ENCODE data around the gene SLC49A3.

SLC49A3 gene

DNA sequence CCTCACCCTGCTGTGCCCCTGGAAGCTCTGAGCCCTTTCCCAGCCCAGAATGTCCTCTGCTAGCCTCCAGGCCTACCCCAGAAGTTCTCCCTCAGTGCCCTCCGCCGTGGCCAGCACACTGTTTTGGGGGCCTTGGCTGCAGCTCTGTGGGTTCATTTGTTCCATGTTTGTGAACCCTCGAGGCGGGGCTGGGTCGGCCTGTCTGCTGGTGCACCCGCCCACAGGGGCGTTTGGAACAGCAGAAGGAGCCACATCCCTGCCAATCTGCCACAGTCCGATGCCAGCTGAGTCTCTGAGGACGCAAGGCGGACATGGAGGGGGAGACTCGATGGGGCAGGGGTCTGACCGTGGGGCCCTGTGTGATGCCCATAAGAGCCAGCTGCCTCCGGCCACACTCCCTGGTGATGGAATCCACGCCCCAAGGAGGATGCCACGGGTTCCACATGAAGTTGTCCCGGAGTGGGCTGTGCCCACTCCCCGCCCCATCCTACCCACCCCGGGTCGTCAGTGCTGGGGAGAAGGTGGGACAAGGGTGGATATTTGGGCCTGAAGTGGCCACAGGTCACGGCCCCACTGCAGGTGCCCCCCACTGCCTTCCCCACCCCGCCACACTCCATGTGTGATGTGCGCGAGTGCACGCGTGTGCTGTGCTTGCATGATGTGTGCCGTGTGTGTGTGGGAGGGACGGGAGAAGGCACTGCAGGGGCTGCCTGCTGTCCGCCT lies 22.0 kb downstream of the SLC49A3 start:
- no peak for DNase-seq (ENCODE audit: low read depth in 2 of 2)

DNA sequence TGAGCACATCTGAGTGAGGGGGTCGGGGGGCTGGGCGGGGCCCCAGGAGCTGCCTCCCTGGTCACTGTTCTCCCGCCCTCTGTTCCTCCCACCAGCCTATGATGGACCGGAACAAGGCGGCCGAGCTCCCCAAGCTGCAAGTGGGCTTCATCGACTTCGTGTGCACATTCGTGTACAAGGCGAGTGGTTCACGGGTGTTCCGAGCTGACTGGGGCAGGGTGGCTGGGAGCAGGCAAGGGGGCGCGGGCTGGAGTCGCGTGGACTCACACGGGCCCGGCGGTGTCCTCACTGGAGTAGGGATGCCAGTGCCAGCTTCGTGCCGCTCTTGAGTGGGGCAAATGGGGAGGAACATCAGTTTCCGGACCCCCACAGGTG lies 22.5 kb downstream of the SLC49A3 start:
- no peak for DNase-seq (ENCODE audit: low read depth in 2 of 2)

DNA sequence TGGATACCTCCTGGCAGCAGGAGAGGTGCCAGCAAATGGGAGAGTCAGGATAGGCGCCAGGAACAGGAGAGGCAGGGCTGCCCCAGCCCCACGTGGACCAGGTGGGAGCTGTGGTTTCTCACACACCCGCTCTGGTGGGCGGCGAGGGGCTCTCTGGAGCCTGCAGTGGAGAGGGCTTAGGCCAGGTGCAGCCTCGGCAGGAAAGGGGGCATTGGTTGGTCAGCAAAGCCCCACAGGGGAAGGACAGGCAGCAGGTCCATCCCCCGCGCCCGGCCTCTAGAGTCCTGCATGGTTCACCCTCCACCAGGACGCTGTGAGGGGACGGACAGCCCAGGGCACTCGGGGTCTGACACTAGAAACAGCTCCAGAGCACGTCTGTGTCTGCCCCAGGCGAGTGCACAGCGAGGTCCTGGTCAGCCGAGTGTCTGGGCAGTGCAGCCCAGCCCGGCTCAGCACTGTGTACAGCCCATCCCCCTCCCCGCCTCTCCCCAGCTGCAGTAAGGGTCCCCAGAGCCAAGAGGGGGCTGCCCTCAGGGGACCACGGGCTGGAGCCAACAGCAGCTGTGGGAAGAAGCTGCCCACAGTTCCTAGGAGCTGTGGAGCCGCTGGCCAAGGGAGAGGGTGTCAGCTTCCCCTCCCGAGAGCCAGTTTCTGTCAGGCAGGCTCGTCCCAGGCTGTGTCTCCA lies 23.1 kb downstream of the SLC49A3 start:
- DNase-seq (ENCODE audit: low read depth in 2 of 2), result no peak

DNA sequence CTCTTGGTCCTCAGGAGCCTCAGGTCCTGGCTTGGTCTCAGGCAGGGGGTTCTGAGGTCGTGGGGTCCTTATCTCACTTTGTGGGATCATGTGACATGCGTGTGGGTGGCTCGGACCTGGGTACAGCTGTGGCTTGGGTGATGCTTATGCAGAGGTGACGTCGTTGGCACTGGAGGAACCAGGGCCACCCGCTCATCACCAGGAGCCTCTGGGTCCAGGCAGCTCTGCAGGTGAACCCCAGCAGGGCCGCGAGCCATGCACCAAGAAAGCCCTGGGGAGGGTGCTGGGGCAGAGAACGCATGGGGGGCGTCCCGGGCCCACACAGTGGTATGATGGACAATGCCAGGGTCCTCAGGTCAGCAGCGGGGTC lies 23.6 kb downstream of the SLC49A3 start:
- no peak for DNase-seq (ENCODE audit: low read depth in 2 of 2)

DNA sequence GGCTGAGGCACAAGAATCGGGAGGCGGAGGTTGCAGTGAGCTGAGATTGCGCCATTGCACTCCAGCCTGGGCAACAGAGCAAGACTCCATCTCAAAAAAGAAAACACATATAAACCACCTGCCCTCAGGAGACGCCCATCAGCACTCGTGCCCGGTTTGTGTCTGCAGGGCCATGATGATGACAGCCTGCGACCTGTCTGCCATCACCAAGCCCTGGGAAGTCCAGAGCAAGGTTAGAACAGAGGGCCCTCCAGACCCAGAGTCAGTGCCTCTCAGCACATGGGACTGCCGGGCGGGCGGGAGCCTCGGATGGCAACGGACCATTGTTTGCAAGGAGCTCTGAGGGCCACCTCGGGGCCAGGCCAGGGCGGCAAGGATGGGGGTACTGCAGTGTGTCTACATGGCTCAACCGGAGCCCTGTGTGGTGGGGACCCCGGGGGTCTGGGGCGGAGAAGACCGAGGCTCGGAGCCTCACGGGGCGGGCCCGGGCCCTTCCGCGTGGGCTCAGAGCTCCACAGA lies 24.2 kb downstream of the SLC49A3 start:
- DNase-seq (ENCODE audit: low read depth in 2 of 2), result no peak

DNA sequence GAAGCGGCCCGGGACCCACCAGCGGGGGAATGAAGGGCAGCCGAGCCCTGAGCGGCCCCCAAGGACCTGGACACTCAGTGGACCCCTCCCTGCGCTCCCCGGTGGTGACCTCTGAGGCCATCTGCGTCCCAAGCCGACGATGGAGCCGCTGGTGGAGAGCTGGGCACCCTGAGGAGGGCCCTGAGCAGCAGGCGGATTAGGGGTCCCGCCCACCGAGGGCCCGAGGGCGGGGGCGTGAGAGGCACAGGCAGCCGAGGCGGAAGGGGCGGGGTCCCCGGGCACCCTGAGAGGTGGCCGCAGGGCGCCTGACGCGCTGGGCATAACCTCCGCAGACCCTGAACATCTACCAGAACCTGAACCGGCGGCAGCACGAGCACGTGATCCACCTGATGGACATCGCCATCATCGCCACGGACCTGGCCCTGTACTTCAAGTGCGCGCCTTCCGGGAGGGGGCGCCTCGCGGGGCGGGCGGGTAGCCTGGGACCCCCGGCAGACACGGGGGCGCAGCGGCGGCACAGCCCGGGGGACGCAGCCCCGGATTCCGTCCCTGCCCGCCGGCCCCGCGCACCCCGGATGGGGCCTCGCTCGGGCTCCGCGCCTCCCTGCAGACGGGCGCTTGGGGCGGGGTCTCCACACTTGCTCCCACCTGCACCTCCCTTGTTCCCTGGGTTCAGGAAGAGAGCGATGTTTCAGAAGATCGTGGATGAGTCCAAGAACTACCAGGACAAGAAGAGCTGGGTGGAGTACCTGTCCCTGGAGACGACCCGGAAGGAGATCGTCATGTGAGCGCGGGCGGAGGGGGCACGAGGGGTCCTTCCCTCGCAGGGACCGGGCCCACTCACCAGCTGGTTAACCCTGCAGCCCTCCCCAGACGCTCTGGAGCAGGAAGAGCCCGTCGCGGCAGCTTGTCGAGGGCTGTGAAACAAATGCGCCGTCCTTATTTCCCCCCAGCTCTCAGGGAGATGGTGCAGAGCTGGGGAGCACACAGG lies 25.2 kb downstream of the SLC49A3 start:
- peak; percentile 58 to 82 for DNase-seq (ENCODE audit: low read depth in 2 of 2)

DNA sequence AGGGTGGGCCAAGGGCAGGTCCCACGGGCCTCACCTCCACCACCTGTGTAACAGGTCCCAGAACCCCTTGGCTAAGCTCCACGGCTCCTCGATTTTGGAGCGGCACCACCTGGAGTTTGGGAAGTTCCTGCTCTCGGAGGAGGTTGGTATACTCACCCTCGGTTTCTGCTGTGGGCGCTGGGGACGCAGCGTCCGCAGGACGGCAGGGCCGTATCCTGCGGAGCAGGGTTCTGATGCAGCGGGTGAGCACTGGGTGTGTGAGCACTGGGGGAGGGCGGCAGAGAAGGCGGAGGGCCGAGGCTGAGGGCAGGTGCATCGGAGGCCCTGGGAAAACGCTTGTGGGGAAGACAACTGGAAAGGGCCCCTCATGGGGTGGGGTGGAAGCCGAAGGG lies 25.9 kb downstream of the SLC49A3 start:
- DNase-seq (ENCODE audit: low read depth in 2 of 2), result no peak

DNA sequence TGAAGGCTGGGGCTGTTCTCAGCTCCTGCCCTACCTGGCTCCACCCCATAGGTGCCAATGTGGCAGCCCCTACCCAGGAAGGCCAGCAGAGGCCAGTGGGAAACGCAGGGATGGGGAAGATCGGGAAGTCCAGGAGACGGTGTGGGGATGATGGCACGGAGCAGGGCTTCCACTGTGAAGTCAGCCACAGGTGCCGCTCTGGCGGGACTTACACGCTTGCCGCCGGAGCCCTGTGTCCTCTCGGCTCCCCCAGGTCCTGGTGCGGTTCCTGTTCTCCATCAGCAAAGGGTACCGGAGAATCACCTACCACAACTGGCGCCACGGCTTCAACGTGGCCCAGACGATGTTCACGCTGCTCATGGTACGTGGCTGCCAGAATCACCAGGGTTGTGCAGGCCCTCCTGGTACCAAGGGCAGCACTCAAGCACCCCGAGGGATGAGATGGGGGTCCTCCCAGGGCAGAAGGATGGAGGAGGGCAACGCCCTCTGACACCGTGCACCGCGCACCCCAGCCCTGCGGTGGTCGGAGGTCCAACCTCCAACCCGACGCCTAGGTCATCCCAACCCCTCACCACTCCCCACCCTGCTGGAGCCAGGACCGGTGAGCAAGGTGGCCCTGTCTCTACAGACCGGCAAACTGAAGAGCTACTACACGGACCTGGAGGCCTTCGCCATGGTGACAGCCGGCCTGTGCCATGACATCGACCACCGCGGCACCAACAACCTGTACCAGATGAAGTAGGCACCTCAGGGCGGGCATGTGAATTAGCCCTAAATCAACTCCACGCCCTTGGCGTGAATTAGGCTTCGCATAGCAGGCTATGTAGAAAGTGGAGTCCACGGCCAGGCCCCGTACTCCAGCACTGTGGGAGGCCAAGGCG lies 26.8 kb downstream of the SLC49A3 start:
- DNase-seq (ENCODE audit: low read depth in 2 of 2), result no peak

DNA sequence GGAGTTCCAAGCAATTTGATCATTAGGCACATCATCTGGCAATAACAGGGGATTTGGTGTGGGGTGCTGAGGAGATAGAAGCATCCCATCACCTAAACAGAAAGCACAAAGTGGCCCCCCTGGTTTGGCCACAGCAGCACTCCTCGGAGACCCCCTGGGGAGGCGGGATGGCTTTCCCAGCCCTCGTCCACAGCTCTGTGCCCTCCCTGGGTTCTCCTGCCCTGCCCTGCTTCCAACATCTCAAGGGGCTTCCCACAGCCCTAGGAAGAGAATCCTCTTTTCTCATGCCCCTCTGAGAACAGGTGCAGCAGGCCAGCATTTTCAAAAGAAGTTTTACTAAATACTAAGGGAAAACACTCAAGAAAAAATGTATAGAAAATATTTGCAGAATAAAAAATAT lies 27.7 kb downstream of the SLC49A3 start:
- no peak for DNase-seq (ENCODE audit: low read depth in 2 of 2)

DNA sequence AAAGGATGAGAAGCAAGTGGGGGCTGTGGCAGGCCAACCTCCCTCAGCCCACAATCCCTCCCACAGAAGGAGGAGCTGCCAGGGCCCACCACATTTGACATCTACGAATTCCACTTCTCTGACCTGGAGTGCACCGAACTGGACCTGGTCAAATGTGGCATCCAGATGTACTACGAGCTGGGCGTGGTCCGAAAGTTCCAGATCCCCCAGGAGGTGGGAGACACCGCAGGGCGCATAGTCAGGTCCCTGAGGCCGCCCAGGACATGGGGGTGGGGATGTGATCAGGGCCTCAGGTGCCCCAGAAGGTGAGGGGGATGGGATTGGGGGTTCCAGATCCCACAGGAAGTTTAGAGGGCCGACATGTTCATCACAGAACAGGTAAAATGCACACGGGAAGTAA lies 28.6 kb downstream of the SLC49A3 start:
- no peak for DNase-seq (ENCODE audit: low read depth in 2 of 2)

DNA sequence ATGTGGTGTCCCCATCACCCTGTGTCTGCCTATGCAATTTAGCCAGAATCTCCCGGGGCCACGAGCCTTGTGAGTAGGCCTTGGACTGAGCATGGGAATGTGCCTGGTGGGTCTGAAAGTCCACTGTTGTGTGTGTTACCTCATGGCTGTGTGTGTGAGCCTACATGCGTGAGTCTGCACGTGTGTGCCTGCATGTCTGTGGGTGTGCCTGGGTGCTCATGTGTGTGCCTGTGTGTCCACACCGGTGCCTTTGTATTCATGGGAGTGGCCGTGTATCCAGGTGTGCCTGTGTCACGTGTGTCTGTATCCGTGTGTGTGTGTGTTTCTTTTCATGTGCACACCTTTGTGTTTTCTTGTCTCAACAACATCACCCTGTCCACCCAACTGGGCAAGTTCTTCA lies 29.1 kb downstream of the SLC49A3 start:
- no peak for DNase-seq (ENCODE audit: low read depth in 2 of 2)

DNA sequence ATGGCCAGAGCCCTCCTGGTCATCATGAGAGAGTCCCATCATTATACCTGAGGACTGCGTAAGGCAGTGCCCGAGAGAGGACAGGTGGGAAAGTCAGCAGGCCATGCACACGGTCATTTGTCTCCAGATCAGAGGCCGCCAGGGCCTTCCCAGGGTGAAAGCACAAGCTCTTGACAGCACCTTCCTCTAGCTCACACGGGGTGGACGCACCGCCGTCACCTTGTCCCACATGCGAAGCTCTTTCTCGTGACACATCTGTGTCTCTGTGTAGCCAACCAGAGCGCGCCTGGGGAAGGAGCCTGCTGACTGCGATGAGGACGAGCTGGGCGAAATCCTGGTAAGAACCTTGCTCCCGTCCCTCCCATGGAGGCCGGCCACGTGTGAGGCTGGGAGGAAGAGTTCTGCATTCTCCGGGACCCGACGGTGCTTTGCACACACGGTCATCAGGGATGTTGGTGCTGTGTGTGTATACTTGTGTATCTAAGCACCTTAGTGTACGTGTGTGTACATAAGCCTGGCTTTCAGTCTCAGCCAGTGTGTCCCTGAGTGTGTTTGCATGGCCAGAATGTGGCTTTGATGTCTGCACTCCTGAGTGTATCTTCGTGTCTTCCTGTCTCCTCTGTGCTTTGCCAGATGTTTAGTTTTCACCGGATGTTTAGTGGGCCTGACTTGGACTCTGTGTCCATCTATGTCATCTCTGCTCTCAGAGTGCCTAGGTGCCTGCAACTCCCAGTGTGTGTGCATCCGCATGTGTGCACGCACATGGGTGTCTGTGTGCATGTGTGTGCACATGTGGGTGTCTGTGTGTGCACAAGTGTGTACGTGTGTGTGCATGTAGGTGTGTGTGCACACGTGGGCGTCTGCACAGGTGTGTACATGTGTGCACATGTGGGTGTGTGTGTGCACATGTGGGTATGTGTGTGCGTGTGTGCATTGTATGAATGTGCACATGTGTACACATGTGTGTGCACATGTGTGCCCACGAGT lies 30.0 kb downstream of the SLC49A3 start:
- no peak for DNase-seq (ENCODE audit: low read depth in 2 of 2)

DNA sequence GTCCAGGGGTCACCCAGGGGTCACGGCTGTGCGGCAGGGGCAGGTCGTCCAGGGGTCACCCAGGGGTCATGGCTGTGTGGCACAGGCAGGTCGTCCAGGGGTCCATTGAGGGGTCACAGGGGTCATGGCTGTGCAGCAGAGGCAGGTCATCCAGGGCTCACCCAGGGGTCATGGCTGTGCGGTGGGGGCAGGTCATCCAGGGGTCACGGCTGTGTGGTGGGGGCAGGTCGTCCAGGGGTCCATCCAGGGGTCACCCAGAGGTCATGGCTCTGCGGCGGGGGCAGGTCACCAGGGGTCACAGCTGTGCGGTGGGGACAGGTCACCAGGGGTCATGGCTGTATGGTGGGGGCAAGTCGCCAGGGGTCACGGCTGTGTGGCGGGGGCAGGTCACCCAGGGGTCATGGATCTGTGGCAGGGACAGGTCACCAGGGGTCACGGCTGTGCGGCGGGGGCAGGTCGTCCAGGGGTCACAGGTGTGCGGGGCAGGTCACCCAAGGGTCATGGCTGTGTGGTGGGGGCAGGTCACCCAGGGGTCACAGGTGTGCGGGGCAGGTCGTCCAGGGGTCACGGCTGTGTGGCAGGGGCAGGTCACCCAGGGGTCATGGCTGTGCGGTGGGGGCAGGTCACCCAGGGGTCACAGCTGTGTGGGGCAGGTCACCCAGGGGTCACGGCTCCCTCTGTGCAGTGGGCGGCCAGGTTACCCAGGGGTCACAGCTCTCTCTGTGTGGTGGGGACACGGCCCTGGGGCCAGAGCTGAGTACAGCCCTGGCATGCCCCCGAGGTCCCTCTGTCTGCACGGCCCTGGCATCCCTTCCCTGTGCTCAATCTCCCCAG lies 30.9 kb downstream of the SLC49A3 start:
- DNase-seq (ENCODE audit: low read depth in 2 of 2), result no peak

DNA sequence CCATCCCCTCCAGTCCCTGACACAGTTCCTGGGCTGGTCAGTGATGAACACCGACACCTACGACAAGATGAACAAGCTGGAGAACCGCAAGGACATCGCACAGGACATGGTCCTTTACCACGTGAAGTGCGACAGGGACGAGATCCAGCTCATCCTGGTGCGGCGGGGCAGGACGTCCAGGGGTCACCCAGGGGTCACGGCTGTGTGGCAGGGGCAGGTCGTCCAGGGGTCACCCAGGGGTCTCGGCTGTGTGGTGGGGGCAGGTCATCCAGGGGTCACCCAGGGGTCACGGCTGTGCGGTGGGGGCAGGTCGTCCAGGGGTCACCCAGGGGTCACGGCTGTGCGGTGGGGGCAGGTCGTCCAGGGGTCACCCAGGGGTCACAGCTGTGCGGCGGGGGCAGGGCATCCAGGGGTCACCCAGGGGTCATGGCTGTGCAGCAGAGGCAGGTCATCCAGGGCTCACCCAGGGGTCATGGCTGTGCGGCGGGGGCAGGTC lies 31.6 kb downstream of the SLC49A3 start:
- no peak for DNase-seq (ENCODE audit: low read depth in 2 of 2)

DNA sequence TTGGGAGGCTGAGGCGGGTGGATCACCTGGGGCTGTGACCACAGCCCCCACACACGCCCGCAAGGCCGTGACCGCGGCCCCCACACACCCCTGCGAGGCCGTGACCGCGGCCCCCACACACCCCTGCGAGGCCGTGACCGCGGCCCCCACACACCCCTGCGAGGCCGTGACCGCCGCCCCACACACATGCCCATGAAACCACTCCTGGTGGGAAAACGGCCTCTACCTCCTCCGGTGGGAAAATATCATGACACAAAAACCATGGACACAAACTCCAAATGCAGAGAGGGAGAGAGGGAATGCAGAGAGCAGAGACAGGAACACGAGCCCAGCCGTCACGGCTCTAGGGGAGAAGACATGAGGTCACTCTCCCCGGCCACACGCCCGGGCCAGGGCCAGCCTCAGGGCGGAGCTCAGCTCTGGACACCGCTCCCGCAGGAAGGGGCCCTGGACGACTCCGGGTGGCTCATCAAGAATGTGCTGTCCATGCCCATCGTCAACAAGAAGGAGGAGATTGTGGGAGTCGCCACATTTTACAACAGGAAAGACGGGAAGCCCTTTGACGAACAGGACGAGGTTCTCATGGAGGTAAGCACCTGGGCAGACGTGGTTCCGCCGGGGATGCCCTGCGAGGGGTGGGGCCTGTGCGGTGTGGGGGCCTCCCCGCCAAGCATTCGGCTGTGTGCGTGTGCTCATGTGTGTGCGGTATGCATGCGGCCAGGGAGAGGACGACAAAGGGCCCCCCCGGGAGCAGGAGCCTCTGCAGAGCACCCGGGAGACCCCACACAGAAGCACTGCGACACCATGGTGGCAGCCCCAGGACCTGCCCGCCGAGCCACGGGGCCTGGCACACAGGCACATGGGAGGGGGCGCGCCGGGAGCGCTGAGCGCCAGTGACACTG lies 32.3 kb downstream of the SLC49A3 start:
- DNase-seq (ENCODE audit: low read depth in 2 of 2), result no peak

DNA sequence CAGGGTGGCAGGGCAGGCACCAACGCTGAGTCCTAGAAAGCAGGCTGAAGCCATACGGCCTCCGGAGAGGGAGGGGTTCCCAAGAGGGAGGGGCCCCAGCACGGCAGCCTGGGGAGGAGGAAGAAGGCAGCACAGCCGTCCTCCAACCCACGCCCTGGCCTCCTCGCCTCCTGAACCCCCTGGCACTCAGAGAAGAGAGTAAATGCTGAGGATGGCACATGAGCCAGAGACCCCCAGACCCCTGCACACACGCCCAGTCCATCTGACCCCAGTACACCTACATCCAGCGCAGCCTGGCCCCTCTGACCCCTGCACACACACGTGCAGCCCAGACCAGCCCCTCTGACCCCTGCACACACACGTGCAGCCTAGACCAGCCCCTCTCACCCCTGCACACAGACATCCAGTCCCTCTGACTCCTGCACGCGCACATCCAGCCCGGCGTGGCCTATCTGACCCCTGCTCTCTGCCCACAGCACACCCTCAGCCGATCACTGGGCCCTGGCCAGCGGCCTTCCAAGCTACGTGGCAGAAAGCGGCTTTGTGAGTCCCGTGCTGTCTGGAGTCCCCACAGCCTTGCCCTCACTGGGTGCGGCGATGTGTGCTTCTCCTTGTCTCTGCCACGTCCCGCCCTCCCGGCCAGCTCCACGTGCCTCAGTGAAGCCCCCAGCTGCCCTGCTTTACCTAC lies 33.3 kb downstream of the SLC49A3 start:
- no peak for DNase-seq (ENCODE audit: low read depth in 2 of 2)

DNA sequence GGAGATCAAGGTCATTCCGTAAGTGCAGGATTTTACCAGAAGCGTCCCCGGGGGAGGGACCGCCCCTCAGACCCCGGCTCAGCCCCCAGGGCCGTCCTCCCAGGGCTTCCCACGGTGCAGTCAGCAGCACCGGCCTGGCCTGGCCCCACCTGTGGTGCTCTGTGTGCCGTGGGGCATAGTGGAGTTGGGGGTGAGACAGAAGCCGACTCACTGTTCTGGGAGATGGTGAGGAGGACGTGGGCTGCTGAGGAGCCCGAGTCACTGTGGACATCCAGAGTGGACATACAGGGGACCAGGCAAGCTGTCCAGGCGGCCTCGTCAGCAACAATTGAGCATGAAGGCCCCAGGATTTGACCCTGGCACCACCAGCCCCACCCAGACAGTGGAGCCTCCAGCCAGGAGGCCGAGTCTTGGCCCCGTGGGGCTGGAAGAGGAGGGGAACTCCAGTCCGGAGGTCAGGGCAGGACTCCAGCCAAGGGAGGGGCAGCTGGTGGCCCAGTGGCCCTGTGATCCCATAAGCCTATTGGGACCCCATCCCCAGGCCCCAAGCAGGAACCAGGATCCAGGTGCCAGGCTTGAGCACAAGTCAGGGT lies 34.0 kb downstream of the SLC49A3 start:
- DNase-seq (ENCODE audit: low read depth in 2 of 2), result no peak

All from stimulated activated CD8-positive, alpha-beta memory T cell treated with anti-CD3 and anti-CD28 coated beads, Interleukin-7, amount 100 ng/mL, for 4 hours (primary cell).